Neuron (in vitro differentiated cells): ENCODE measurements around the gene WNK2.

Source experiments
- H2AFZ ChIP-seq: one replicate; pipeline ENCODE4 v1.6.1; 2013; ENCODE audit warnings: low read depth, mild to moderate bottlenecking, inconsistent platforms, low read length, moderate library complexity
- H3K27me3 ChIP-seq: one replicate; pipeline ENCODE4 v1.6.1; 2013; ENCODE audit warnings: low read length; ENCODE audit not compliant: insufficient read depth
- H3K36me3 ChIP-seq: one replicate; pipeline ENCODE4 v1.6.1; 2013; ENCODE audit warnings: low read length; ENCODE audit not compliant: insufficient read depth
- H3K4me1 ChIP-seq: one replicate; pipeline ENCODE4 v1.6.1; 2013; ENCODE audit warnings: low read length; ENCODE audit not compliant: insufficient read depth
- H3K4me3 ChIP-seq: 2 replicates; pipeline ENCODE4 v1.5.1; 2013; ENCODE audit warnings: mild to moderate bottlenecking, low read length, moderate library complexity
- H3K9me3 ChIP-seq: one replicate; pipeline ENCODE4 v1.6.1; 2013; ENCODE audit warnings: low read length

Gene WNK2

DNA sequence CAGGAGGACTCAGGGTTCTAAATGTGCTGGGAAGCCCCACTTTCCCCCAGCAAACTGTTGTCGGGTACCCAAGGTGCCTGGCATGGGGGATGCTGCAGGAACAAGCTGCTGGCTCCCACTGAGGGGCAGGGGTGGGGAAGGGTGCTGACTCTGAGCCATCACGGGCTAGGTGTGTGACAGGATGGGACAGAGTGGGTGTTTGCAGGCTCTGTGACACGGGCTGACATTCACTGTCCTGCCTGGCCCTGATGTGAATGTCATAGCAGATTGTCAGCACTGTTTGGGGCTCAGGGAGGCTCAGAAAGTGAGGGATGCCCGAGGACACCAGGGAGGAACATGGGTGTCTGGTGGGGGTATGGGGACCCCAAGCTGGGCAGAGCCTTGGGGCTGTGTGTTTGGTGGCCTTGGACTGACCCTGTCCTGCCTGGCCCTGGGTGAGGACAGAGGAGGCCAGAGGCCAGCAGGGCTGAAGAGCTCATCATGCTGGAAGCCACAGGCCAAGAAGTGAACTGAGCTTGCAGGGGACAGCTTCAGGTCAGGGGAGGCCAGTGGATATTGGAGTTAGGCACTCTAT is 20.6 kb downstream of the WNK2 start:
- H3K4me1 ChIP-seq, result peaks cover 40% of the 10 kb centered on the region
- H2AFZ ChIP-seq, result no peak overlapping the region
- H3K4me3 ChIP-seq, result no peak overlapping the region
- H3K36me3 ChIP-seq, result no peaks in the 10 kb centered on the region
- H3K27me3 ChIP-seq, result no peaks in the 10 kb centered on the region
- no peaks in the 10 kb centered on the region for H3K9me3 ChIP-seq

DNA sequence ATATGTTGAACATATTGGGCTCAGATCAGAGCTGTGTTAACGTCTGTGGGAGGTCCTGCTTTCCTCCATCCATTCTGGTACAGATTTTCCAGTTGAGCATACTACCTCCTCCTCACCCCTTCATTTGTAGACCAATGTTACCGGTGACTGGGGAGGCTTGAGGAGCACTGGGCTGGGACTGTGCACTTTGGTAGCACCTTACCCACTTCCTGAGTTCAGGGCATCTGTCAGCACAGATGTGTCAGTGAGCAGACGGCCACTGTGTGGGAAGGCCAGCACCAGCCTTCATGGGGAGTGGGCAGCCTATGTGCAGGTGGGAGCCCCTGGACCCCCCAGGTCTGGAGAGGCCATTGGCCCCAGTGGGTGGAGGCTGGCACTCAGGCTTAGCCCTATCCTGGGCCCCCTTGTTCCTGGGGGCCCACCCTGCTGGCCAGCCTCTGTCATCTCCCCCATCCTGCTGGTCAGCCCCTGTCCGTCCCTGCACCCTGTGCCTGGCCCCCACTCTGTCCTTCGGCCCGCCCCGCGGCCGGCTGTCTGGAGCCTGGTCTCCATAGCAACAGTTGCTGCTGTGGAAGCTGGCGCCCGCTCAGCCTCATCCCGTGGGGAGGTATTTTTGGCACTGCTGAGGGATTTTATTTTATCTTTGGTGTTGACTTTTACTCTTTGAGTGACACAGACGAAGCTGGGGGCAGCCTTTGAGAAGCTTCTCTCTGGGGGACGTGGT is 21.3 kb downstream of the WNK2 start:
- no peaks in the 10 kb centered on the region for H3K36me3 ChIP-seq
- H3K4me3 ChIP-seq, result no peak overlapping the region
- no peaks in the 10 kb centered on the region for H3K27me3 ChIP-seq
- no peaks in the 10 kb centered on the region for H3K9me3 ChIP-seq
- H3K4me1 ChIP-seq, result peaks cover 40% of the 10 kb centered on the region
- no peak overlapping the region for H2AFZ ChIP-seq

- no peaks in the 10 kb centered on the region for H3K36me3 ChIP-seq
- no peaks in the 10 kb centered on the region for H3K9me3 ChIP-seq
- H3K4me1 ChIP-seq, result peaks cover 40% of the 10 kb centered on the region
- H2AFZ ChIP-seq, result no peak overlapping the region
- no peaks in the 10 kb centered on the region for H3K27me3 ChIP-seq
- H3K4me3 ChIP-seq, result no peak overlapping the region
Observed at GRCh38 chr9:93205896-93206575, 22.1 kb downstream of the WNK2 start.

GRCh38 chr9:93206576-93207155 is 22.7 kb downstream of the WNK2 start:
- Histone ChIP-seq H3K4me1 (peaks cover 40% of the 10 kb centered on the region), H3K36me3 (no peaks in the 10 kb centered on the region), H3K9me3 (no peaks in the 10 kb centered on the region), H3K4me3 (no peak overlapping the region), H2AFZ (no peak overlapping the region), H3K27me3 (no peaks in the 10 kb centered on the region)

DNA sequence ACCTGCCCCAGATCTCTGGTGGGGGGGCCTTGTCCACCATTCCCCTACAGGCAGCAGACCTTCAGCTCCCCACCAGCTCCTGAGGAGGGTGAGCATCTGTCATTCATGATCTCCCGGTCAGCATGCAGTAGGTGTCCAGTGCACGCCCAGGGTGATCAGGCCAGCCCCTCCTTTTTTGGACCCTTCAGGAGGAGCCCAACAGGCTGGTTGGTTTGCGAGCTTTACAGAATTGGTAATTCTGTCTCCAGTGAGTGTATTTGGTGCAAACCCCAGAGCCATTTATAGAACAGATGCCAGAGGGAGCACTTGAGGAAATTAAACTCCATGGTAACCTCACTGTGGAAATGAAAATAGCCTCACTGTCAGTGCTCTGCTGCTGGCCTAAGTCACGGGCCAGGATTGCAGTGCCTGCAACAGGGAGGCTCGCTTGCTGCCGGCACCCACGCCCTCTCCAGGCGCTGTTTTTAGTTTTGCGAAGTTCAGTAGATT is 23.4 kb downstream of the WNK2 start:
- Histone ChIP-seq H2AFZ (no peak overlapping the region), H3K27me3 (no peaks in the 10 kb centered on the region), H3K4me1 (peaks cover 40% of the 10 kb centered on the region), H3K9me3 (no peaks in the 10 kb centered on the region), H3K4me3 (no peak overlapping the region), H3K36me3 (no peaks in the 10 kb centered on the region)

GRCh38 chr9:93207860-93208734 is 24.2 kb downstream of the WNK2 start:
- H2AFZ ChIP-seq, result no peak overlapping the region
- H3K36me3 ChIP-seq, result no peaks in the 10 kb centered on the region
- H3K9me3 ChIP-seq, result no peaks in the 10 kb centered on the region
- peaks cover 40% of the 10 kb centered on the region for H3K4me1 ChIP-seq
- H3K27me3 ChIP-seq, result no peaks in the 10 kb centered on the region
- no peak overlapping the region for H3K4me3 ChIP-seq

DNA sequence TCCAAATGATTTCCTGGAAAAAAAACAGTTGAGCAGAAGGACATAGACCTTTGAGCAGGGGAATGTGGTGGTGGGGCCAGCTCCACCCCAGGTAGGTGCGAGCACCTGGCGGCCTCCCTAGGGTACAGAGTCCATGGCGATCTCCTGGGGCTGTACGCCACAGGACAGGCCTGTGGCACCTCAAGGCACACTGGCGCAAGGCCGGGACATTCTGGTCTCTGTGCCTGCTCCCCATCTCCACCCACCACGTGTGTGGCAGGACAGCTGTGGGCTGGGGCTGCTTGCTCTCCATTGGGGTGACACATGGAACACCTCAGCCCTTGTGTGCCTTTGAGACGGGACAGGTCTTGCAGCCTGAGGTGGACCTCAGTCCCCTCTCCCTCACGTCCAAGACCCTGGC is 25.2 kb downstream of the WNK2 start:
- H3K27me3 ChIP-seq, result no peaks in the 10 kb centered on the region
- H3K9me3 ChIP-seq, result no peaks in the 10 kb centered on the region
- H2AFZ ChIP-seq, result no peak overlapping the region
- H3K36me3 ChIP-seq, result no peaks in the 10 kb centered on the region
- peaks cover 40% of the 10 kb centered on the region for H3K4me1 ChIP-seq
- H3K4me3 ChIP-seq, result no peak overlapping the region

- Histone ChIP-seq H3K4me3 (no peak overlapping the region), H2AFZ (no peak overlapping the region), H3K27me3 (no peaks in the 10 kb centered on the region), H3K4me1 (peaks cover 38% of the 10 kb centered on the region), H3K36me3 (no peaks in the 10 kb centered on the region), H3K9me3 (no peaks in the 10 kb centered on the region)
Observed at GRCh38 chr9:93209576-93210323, 25.8 kb downstream of the WNK2 start.

- H3K9me3 ChIP-seq, result no peaks in the 10 kb centered on the region
- no peak overlapping the region for H2AFZ ChIP-seq
- no peaks in the 10 kb centered on the region for H3K36me3 ChIP-seq
- peaks cover 31% of the 10 kb centered on the region for H3K4me1 ChIP-seq
- no peak overlapping the region for H3K4me3 ChIP-seq
- H3K27me3 ChIP-seq, result no peaks in the 10 kb centered on the region
Observed at GRCh38 chr9:93210324-93210973, 26.5 kb downstream of the WNK2 start.

DNA sequence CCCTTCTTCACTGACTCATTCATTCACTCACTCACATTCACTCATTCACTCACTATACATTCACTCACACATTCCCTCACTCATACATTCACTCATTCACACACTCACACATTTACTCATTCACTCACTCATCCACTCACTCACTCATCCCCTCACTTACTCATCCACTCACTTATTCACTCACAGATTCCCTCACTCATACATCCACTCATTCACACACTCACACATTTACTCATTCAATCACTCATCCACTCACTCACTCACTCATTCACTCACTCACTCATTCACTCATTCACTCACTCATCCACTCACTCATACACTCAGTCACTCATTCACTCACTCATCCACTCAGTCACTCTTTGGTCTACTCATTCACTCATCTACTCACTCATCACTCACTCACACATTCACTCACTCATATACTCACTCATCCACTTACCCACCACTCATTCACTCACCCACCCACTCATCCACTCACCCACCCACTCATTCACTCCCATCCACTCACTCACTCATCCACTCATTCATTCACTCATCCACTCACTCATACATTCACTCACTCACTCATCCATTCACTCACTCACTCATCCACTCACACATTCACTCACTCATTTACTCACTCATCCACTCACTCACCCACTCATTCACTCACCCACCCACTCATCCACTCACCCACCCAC is 27.2 kb downstream of the WNK2 start:
- no peak overlapping the region for H3K4me3 ChIP-seq
- H3K36me3 ChIP-seq, result no peaks in the 10 kb centered on the region
- no peaks in the 10 kb centered on the region for H3K27me3 ChIP-seq
- H2AFZ ChIP-seq, result no peak overlapping the region
- peaks cover 24% of the 10 kb centered on the region for H3K4me1 ChIP-seq
- H3K9me3 ChIP-seq, result no peaks in the 10 kb centered on the region

- H2AFZ ChIP-seq, result no peak overlapping the region
- no peaks in the 10 kb centered on the region for H3K27me3 ChIP-seq
- no peak overlapping the region for H3K4me3 ChIP-seq
- peaks cover 19% of the 10 kb centered on the region for H3K4me1 ChIP-seq
- H3K9me3 ChIP-seq, result no peaks in the 10 kb centered on the region
- H3K36me3 ChIP-seq, result no peaks in the 10 kb centered on the region
Observed at GRCh38 chr9:93211654-93212001, 27.7 kb downstream of the WNK2 start.
